ENCODE measurements around the gene ASPHD1.
"Not testable (repeated sequence)": the region's sequence is repeated elsewhere in the genome, so short reads cannot be mapped to it uniquely, and the experiment has no call there.

Gene ASPHD1

DNA sequence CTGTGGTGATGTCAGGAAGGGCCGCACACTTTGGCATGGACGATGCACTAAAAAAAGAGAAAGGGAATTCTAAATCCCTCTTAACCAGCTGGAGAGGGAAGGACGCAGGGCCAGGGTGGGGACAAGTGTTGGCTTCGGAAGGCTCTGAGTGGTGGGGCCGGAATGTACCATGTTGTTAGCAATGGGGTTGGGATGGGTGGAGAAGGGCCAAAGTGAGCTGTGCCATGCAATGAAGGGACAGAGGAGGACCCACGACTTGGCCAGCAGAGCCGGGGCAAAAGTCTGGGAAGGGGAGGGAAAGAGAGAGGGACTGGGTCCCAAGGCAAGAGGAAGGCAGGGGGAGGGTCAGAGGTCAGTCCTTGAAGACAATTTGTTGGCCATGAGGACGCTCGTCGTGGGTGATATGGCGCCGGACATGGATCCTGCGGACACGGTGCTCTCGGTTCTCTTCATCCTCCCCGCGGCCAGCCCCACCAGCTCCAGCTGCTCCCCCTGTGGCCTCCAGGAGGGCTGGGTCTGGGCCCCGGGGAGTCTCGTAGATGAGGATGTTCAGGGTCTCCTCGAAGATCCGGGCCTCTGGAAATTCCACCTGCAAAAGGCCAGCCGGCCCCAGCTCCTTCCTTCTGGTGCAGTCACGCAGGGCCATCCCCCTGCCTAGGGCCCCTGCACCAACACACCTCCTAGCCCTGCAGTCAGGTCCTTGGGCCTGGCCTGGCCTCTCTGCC is 6.4 kb downstream of the ASPHD1 start:
- DNase-seq (ENCODE audit: low read depth), result no peak
- no peak for TF ChIP-seq CTCF (conservative IDR thresholded peaks at IDR 0.05; ENCODE audit: low read depth, low read length)

GRCh38 chr16:29907973-29908372 is 7.7 kb downstream of the ASPHD1 start:
- TF ChIP-seq CTCF (conservative IDR thresholded peaks at IDR 0.05; ENCODE audit: low read depth, low read length), result no peak
- H3K4me3 ChIP-seq (ENCODE audit: low read depth, low read length), result no peak overlapping the region

More for the DNA sequence above, 6.4 kb downstream of the ASPHD1 start:
- H3K4me3 ChIP-seq (ENCODE audit: low read depth, low read length), result no peak overlapping the region

GRCh38 chr16:29908719-29909220 is 8.5 kb downstream of the ASPHD1 start:
- no peak for TF ChIP-seq CTCF (conservative IDR thresholded peaks at IDR 0.05; ENCODE audit: low read depth, low read length)
- DNase-seq (ENCODE audit: low read depth), result no peak
- H3K4me3 ChIP-seq (ENCODE audit: low read depth, low read length), result no peak overlapping the region

More at GRCh38 chr16:29907973-29908372, 7.7 kb downstream of the ASPHD1 start:
- no peak for DNase-seq (ENCODE audit: low read depth)

DNA sequence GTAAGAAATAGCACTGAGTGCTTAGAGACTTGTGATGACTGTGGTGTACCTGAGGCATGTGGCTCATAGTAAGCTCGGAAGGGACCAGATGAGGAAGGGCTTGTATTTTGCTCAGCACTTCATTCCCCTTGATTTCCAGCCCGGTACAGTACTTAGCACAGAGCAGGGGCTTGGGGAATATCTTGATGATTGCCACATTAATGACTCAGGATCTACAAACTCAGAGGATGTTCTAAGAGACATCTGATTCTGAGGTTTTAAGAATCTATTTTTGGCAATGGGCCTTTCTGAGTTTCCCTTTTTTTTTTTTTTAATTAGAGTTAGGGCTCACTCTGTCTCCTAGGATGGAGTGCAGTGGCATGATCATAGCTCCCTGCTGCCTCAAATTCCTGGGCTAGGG is 9.1 kb downstream of the ASPHD1 start:
- TF ChIP-seq CTCF (conservative IDR thresholded peaks at IDR 0.05; ENCODE audit: low read depth, low read length), result no peak
- peak; percentile 75 for DNase-seq (ENCODE audit: low read depth)
- H3K4me3 ChIP-seq (ENCODE audit: low read depth, low read length), result no peak overlapping the region

GRCh38 chr16:29909851-29910250 is 9.6 kb downstream of the ASPHD1 start:
- H3K4me3 ChIP-seq (ENCODE audit: low read depth, low read length); DNase-seq (ENCODE audit: low read depth): not testable (repeated sequence)

DNA sequence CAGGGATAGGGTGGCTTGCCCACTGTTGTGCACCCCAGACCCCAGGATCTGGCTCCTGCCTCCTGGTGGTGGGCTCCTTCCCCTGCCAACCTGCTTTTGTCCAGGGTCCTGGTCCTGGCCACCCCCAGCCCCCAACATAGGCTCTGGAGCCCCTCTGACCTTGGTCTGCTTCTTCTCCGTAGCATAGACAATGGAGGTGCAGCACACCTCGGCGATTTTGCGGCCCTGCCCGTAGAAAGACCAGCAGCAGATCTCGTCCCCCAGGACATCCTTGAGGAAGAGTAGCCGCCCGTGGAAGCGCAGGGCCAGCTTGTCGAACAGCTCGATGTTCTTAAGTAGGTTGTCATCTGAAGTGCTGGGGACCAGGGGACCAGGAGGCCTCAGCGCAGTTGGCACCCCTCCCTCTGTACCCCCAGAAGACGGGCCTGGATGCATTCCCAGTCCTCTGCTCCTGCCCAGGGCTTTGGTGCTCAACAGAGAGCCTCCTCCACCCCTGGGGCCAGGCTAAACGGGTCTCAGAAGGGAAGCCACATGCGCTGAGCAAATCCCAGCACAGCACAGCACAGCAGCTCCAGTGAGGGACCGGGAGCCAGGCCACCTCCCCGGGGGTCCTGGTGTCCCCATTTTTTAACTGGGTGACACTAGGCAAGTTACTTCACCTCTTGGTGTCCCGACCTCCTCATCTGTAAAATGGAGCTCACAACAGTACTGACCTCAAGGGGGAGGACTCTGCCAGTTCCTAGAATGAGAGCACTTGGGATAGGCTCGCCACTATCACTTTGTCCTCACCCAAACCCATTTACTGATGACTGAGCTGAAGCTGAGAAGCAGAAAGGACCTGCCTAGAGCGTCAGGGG is 10.8 kb downstream of the ASPHD1 start:
- no peak for TF ChIP-seq CTCF (conservative IDR thresholded peaks at IDR 0.05; ENCODE audit: low read depth, low read length)
- no peak for DNase-seq (ENCODE audit: low read depth)
- no peak overlapping the region for H3K4me3 ChIP-seq (ENCODE audit: low read depth, low read length)

GRCh38 chr16:29911676-29912010 is 11.4 kb downstream of the ASPHD1 start:
- no peak for TF ChIP-seq CTCF (conservative IDR thresholded peaks at IDR 0.05; ENCODE audit: low read depth, low read length)
- H3K4me3 ChIP-seq (ENCODE audit: low read depth, low read length), result no peak overlapping the region
- no peak for DNase-seq (ENCODE audit: low read depth)

Measured in choroid plexus epithelial cell (primary cell).